ENCODE data around the gene CDNF.

DNA sequence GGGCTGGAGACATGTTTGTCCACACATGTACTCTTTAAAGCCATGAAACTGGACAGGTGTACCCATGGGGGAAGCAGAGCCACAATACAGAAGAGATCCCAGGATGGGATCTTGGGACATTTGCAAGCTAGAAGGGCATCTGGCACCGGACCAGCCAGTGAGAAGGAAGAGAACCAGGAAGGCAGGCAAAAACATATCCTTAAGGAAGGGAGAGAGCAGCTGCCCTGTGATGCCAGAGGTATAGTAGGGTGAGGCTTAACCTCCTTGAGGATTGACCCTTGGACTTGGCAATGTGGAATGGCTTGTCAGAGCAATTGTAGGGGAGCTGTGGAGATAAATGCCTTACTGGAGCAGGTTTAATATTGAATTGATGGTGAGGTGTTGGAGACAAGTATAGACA, 23.0 kb upstream of the CDNF start:
- TF ChIP-seq POLR2A (IDR thresholded peaks at IDR 0.05; ENCODE audit: low read depth, low read length) (no peak), TAF1 (IDR thresholded peaks at IDR 0.05; ENCODE audit: borderline replicate concordance, low read depth, low read length) (no peak), POLR2AphosphoS5 (IDR thresholded peaks at IDR 0.05; ENCODE audit: low read depth, low read length) (no peak)
